Measurements from ENCODE around the gene DIS3L2.
"Not testable (repeated sequence)": the region's sequence is repeated elsewhere in the genome, so short reads cannot be mapped to it uniquely, and the experiment has no call there.

Gene DIS3L2

GRCh38 chr2:232018181-232018580 lies 56.7 kb downstream of the DIS3L2 start:
- DNase-seq: no peak

- no peak for DNase-seq
These were observed 61.2 kb downstream of the DIS3L2 start for GRCh38 chr2:232022718-232023117.

GRCh38 chr2:232023426-232023825 lies 61.9 kb downstream of the DIS3L2 start:
- no peak for DNase-seq

GRCh38 chr2:232024457-232024856 lies 62.9 kb downstream of the DIS3L2 start:
- no peak for DNase-seq

GRCh38 chr2:232026910-232027309 lies 65.4 kb downstream of the DIS3L2 start:
- DNase-seq: no peak

- DNase-seq: no peak
These were observed 66.0 kb downstream of the DIS3L2 start for GRCh38 chr2:232027530-232027929.

GRCh38 chr2:232028071-232028470 lies 66.6 kb downstream of the DIS3L2 start:
- no peak for DNase-seq

- no peak for DNase-seq
These were observed 67.1 kb downstream of the DIS3L2 start for GRCh38 chr2:232028631-232029030.

- no peak for DNase-seq
These were observed 67.8 kb downstream of the DIS3L2 start for GRCh38 chr2:232029346-232029745.

- DNase-seq: no peak
These were observed 68.7 kb downstream of the DIS3L2 start for GRCh38 chr2:232030229-232030628.

GRCh38 chr2:232035292-232035691 lies 73.8 kb downstream of the DIS3L2 start:
- DNase-seq: not testable (repeated sequence)

- not testable (repeated sequence) for DNase-seq
These were observed 75.4 kb downstream of the DIS3L2 start for GRCh38 chr2:232036876-232037275.

GRCh38 chr2:232038251-232038880 lies 76.9 kb downstream of the DIS3L2 start:
- DNase-seq: no peak

- no peak for DNase-seq
These were observed 77.5 kb downstream of the DIS3L2 start for GRCh38 chr2:232038881-232039485.

- DNase-seq: no peak
These were observed 81.5 kb downstream of the DIS3L2 start for GRCh38 chr2:232042911-232043574.

- DNase-seq: no peak
These were observed 82.5 kb downstream of the DIS3L2 start for GRCh38 chr2:232043966-232044365.

GRCh38 chr2:232049350-232049749 lies 87.8 kb downstream of the DIS3L2 start:
- no peak for DNase-seq

GRCh38 chr2:232052591-232052990 lies 91.1 kb downstream of the DIS3L2 start:
- DNase-seq: no peak

- DNase-seq: no peak
These were observed 92.3 kb downstream of the DIS3L2 start for GRCh38 chr2:232053777-232054176.

GRCh38 chr2:232058063-232058877 lies 96.8 kb downstream of the DIS3L2 start:
- no peak for DNase-seq

- DNase-seq: no peak
These were observed 97.4 kb downstream of the DIS3L2 start for GRCh38 chr2:232058931-232059330.

GRCh38 chr2:232061265-232061664 lies 99.8 kb downstream of the DIS3L2 start:
- no peak for DNase-seq

- DNase-seq: no peak
These were observed 111.5 kb downstream of the DIS3L2 start for GRCh38 chr2:232073026-232073425.

- DNase-seq: no peak
These were observed 112.2 kb downstream of the DIS3L2 start for GRCh38 chr2:232073699-232074098.

Measured in GF-D8 (cell line).